ENCODE results near the gene FAM117B. TPM values are rescaled to one million over a fixed set of nuclear protein-coding genes. Genes with fewer than 3 reads are reported as not detected.

FAM117B gene
- total RNA-seq, 1 donor from 2014 or later = 28.9 TPM

DNA sequence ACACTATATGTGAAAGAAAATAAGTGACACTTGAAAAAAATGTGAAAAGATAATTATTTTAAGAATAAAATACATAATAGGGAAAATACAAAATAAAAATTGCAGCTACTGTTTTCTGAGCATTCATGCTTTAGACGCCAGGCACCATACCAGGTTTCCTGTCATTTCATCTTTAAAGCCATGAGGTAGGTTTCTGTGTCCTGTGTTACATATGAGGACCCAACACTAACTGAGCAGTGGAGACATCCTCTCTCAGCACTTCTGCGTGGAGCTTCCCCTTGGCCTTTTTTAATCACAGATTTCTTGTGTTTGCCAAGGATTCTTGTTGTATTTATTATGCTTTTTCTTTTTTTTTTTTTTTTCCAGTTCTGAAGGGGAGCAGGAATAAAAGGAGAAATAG, 117.3 kb downstream of the FAM117B start:
- no peak for DNase-seq
- H3K27ac Mint-ChIP-seq (ENCODE audit: unreplicated experiment) = no peak overlapping the region
- no peaks in the 10 kb centered on the region for H3K4me1 Mint-ChIP-seq (ENCODE audit: low read depth, unreplicated experiment)
- H3K36me3 Mint-ChIP-seq (ENCODE audit: unreplicated experiment) = peaks cover 9% of the 10 kb centered on the region
- TF ChIP-seq, protein P1, sequence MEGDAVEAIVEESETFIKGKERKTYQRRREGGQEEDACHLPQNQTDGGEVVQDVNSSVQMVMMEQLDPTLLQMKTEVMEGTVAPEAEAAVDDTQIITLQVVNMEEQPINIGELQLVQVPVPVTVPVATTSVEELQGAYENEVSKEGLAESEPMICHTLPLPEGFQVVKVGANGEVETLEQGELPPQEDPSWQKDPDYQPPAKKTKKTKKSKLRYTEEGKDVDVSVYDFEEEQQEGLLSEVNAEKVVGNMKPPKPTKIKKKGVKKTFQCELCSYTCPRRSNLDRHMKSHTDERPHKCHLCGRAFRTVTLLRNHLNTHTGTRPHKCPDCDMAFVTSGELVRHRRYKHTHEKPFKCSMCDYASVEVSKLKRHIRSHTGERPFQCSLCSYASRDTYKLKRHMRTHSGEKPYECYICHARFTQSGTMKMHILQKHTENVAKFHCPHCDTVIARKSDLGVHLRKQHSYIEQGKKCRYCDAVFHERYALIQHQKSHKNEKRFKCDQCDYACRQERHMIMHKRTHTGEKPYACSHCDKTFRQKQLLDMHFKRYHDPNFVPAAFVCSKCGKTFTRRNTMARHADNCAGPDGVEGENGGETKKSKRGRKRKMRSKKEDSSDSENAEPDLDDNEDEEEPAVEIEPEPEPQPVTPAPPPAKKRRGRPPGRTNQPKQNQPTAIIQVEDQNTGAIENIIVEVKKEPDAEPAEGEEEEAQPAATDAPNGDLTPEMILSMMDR (IDR thresholded peaks at IDR 0.05; ENCODE audit: partially characterized antibody, unreplicated experiment) = no peak
- no peak overlapping the region for H3K4me3 Mint-ChIP-seq (ENCODE audit: unreplicated experiment)
- H3K9me3 Mint-ChIP-seq (ENCODE audit: unreplicated experiment) = peaks cover 2% of the 10 kb centered on the region
- H3K27me3 Mint-ChIP-seq (ENCODE audit: unreplicated experiment) = peaks cover 2% of the 10 kb centered on the region

DNA sequence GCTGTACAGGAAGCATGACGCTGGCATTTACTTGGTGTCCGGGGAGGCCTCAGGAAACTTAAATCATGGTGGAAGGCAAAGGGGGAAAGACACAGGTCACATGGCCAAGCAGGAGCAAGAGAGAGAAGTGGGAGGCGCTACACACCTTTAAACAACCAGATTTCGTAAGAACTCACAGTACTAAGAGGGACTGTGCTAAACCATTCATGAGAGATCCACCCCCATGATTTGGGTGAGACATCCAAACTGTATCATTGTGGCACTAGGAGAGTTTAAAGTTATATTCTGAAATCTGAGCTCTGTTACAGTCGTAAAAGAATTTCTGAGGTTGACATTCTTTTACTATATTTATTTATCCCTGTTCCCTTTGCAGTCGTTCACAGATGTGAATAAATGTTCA, 120.2 kb downstream of the FAM117B start:
- H3K27me3 Mint-ChIP-seq (ENCODE audit: unreplicated experiment) = peaks cover 2% of the 10 kb centered on the region
- H3K9me3 Mint-ChIP-seq (ENCODE audit: unreplicated experiment) = no peaks in the 10 kb centered on the region
- no peak overlapping the region for H3K27ac Mint-ChIP-seq (ENCODE audit: unreplicated experiment)
- no peaks in the 10 kb centered on the region for H3K4me1 Mint-ChIP-seq (ENCODE audit: low read depth, unreplicated experiment)
- DNase-seq = no peak
- TF ChIP-seq, protein P1 (IDR thresholded peaks at IDR 0.05; ENCODE audit: partially characterized antibody, unreplicated experiment) = no peak
- no peak overlapping the region for H3K4me3 Mint-ChIP-seq (ENCODE audit: unreplicated experiment)
- peaks cover 9% of the 10 kb centered on the region for H3K36me3 Mint-ChIP-seq (ENCODE audit: unreplicated experiment)

DNA sequence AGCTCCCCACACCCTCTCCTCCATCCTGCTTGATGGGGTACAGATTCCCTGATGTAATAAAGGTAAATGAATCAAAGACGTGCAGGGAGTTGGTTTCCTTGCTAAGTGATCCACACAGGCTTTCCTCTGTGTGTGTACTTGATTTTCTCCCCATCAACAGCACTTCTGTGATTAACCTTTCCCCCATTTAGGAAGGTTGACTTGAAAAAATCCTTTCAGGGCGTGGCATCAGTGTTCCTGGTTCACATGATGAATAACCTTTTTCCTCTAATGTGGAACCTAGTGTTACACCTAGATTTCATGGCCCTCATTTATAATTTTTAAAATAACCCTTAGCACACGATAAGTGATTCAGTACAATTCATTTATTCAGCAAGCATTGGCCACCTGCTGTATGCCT, 121.8 kb downstream of the FAM117B start:
- no peak overlapping the region for H3K4me3 Mint-ChIP-seq (ENCODE audit: unreplicated experiment)
- no peak for DNase-seq
- TF ChIP-seq, protein P1 (IDR thresholded peaks at IDR 0.05; ENCODE audit: partially characterized antibody, unreplicated experiment) = no peak
- no peaks in the 10 kb centered on the region for H3K4me1 Mint-ChIP-seq (ENCODE audit: low read depth, unreplicated experiment)
- H3K9me3 Mint-ChIP-seq (ENCODE audit: unreplicated experiment) = no peaks in the 10 kb centered on the region
- peaks cover 2% of the 10 kb centered on the region for H3K27me3 Mint-ChIP-seq (ENCODE audit: unreplicated experiment)
- H3K27ac Mint-ChIP-seq (ENCODE audit: unreplicated experiment) = no peak overlapping the region
- H3K36me3 Mint-ChIP-seq (ENCODE audit: unreplicated experiment) = peaks cover 9% of the 10 kb centered on the region

DNA sequence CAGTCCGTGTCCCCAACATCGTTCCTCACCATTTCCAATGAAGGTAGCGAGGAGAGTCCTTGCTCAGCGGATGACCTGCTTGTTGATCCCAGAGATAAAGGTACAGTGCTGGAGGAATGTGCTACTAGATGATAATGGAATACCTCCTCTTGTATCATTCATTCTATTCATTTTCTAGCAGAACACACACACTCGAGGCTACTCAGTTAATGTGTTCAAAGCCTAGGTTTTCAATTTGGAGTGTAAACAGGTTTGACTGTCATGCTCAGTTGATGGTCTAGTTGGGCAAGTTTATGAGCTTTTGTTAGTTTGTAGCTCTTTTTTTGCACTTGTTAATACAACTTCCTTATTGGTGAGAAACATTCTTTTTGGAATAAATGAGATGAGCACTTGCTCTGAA, 122.6 kb downstream of the FAM117B start:
- no peaks in the 10 kb centered on the region for H3K9me3 Mint-ChIP-seq (ENCODE audit: unreplicated experiment)
- H3K4me3 Mint-ChIP-seq (ENCODE audit: unreplicated experiment) = no peak overlapping the region
- TF ChIP-seq, protein P1 (IDR thresholded peaks at IDR 0.05; ENCODE audit: partially characterized antibody, unreplicated experiment) = no peak
- DNase-seq = no peak
- no peak overlapping the region for H3K27ac Mint-ChIP-seq (ENCODE audit: unreplicated experiment)
- no peaks in the 10 kb centered on the region for H3K4me1 Mint-ChIP-seq (ENCODE audit: low read depth, unreplicated experiment)
- peaks cover 9% of the 10 kb centered on the region for H3K36me3 Mint-ChIP-seq (ENCODE audit: unreplicated experiment)
- peaks cover 2% of the 10 kb centered on the region for H3K27me3 Mint-ChIP-seq (ENCODE audit: unreplicated experiment)

DNA sequence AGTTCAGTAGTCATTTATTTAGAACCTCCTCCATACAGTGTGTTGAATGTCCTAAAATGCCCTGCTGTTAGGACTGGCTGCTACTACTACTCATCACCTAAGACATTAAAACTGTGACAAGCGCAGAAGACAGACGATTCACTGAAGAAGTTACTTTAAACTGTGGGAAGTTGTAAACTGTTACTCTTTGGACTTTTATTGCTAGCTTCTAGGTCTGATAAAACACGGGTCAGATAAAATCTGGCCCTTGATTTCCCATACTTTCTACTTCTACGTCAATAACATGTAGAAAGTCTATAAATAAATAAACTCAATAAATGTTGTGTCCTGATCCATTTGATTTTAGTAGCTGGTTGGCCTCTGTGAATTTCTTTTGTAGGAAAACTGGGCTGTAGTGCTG, 123.4 kb downstream of the FAM117B start:
- no peak overlapping the region for H3K27ac Mint-ChIP-seq (ENCODE audit: unreplicated experiment)

More for the DNA sequence above, 123.4 kb downstream of the FAM117B start:
- peaks cover 2% of the 10 kb centered on the region for H3K9me3 Mint-ChIP-seq (ENCODE audit: unreplicated experiment)
- H3K4me3 Mint-ChIP-seq (ENCODE audit: unreplicated experiment) = no peak overlapping the region
- no peak for DNase-seq
- H3K36me3 Mint-ChIP-seq (ENCODE audit: unreplicated experiment) = peaks cover 12% of the 10 kb centered on the region
- TF ChIP-seq, protein P1 (IDR thresholded peaks at IDR 0.05; ENCODE audit: partially characterized antibody, unreplicated experiment) = no peak
- H3K4me1 Mint-ChIP-seq (ENCODE audit: low read depth, unreplicated experiment) = no peaks in the 10 kb centered on the region
- peaks cover 2% of the 10 kb centered on the region for H3K27me3 Mint-ChIP-seq (ENCODE audit: unreplicated experiment)
